Measurements from ENCODE around the gene F2R. TPM values are rescaled to one million over a fixed set of nuclear protein-coding genes. Genes with fewer than 3 reads are reported as not detected.
"Not testable (repeated sequence)": the region's sequence is repeated elsewhere in the genome, so short reads cannot be mapped to it uniquely, and the experiment has no call there.

F2R gene
- total RNA-seq, 2 experiments from 2014 or later: 2.2 to 2.8 TPM

GRCh38 chr5:76746677-76747076 lies 30.8 kb downstream of the F2R start:
- no peaks in the 10 kb centered on the region for H3K9me3 Mint-ChIP-seq
- no peaks in the 10 kb centered on the region for H3K4me1 Mint-ChIP-seq
- no peak for DNase-seq
- no peaks in the 10 kb centered on the region for H3K36me3 Mint-ChIP-seq
- peaks cover 10% of the 10 kb centered on the region for H3K27me3 Mint-ChIP-seq
- H3K27ac Mint-ChIP-seq: no peak overlapping the region
- no peak overlapping the region for H3K4me3 Mint-ChIP-seq

- peaks cover 10% of the 10 kb centered on the region for H3K27me3 Mint-ChIP-seq
- no peak overlapping the region for H3K4me3 Mint-ChIP-seq
- H3K4me1 Mint-ChIP-seq: no peaks in the 10 kb centered on the region
- DNase-seq: no peak
- no peaks in the 10 kb centered on the region for H3K36me3 Mint-ChIP-seq
- H3K27ac Mint-ChIP-seq: no peak overlapping the region
- no peaks in the 10 kb centered on the region for H3K9me3 Mint-ChIP-seq
These were observed 31.8 kb downstream of the F2R start for GRCh38 chr5:76747706-76748105.

GRCh38 chr5:76751291-76751690 lies 35.4 kb downstream of the F2R start:
- no peaks in the 10 kb centered on the region for H3K9me3 Mint-ChIP-seq
- H3K27me3 Mint-ChIP-seq: peaks cover 10% of the 10 kb centered on the region
- H3K4me1 Mint-ChIP-seq: no peaks in the 10 kb centered on the region
- H3K36me3 Mint-ChIP-seq: no peaks in the 10 kb centered on the region
- no peak for DNase-seq
- H3K4me3 Mint-ChIP-seq: no peak overlapping the region
- no peak overlapping the region for H3K27ac Mint-ChIP-seq

- Mint-ChIP-seq H3K27ac (no peak overlapping the region), H3K4me1 (no peaks in the 10 kb centered on the region), H3K27me3 (no peaks in the 10 kb centered on the region), H3K4me3 (no peak overlapping the region), H3K36me3 (no peaks in the 10 kb centered on the region), H3K9me3 (no peaks in the 10 kb centered on the region)
- no peak for DNase-seq
These were observed 38.7 kb downstream of the F2R start for GRCh38 chr5:76754668-76755078.

- H3K9me3 Mint-ChIP-seq: no peaks in the 10 kb centered on the region
- H3K4me3 Mint-ChIP-seq: no peak overlapping the region
- H3K4me1 Mint-ChIP-seq: no peaks in the 10 kb centered on the region
- H3K27me3 Mint-ChIP-seq: no peaks in the 10 kb centered on the region
- DNase-seq: no peak
- no peaks in the 10 kb centered on the region for H3K36me3 Mint-ChIP-seq
- no peak overlapping the region for H3K27ac Mint-ChIP-seq
These were observed 40.1 kb downstream of the F2R start for GRCh38 chr5:76755779-76756637.

GRCh38 chr5:76757049-76757448 lies 41.1 kb downstream of the F2R start:
- H3K4me1 Mint-ChIP-seq: no peaks in the 10 kb centered on the region
- no peaks in the 10 kb centered on the region for H3K27me3 Mint-ChIP-seq
- H3K27ac Mint-ChIP-seq: no peak overlapping the region
- no peak for DNase-seq
- H3K9me3 Mint-ChIP-seq: no peaks in the 10 kb centered on the region
- no peak overlapping the region for H3K4me3 Mint-ChIP-seq
- no peaks in the 10 kb centered on the region for H3K36me3 Mint-ChIP-seq

- H3K36me3 Mint-ChIP-seq, H3K4me1 Mint-ChIP-seq, H3K4me3 Mint-ChIP-seq, H3K27me3 Mint-ChIP-seq, DNase-seq, H3K9me3 Mint-ChIP-seq, H3K27ac Mint-ChIP-seq: not testable (repeated sequence)
These were observed 45.2 kb downstream of the F2R start for GRCh38 chr5:76761118-76761517.

- peaks cover 4% of the 10 kb centered on the region for H3K4me1 Mint-ChIP-seq
- no peaks in the 10 kb centered on the region for H3K27me3 Mint-ChIP-seq
- no peak overlapping the region for H3K27ac Mint-ChIP-seq
- H3K36me3 Mint-ChIP-seq: no peaks in the 10 kb centered on the region
- DNase-seq: no peak
- peaks cover 4% of the 10 kb centered on the region for H3K9me3 Mint-ChIP-seq
- H3K4me3 Mint-ChIP-seq: no peak overlapping the region
These were observed 46.6 kb downstream of the F2R start for GRCh38 chr5:76762484-76762883.

GRCh38 chr5:76763136-76763535 lies 47.2 kb downstream of the F2R start:
- Mint-ChIP-seq H3K27ac (no peak overlapping the region), H3K4me3 (no peak overlapping the region), H3K27me3 (no peaks in the 10 kb centered on the region), H3K4me1 (peaks cover 4% of the 10 kb centered on the region), H3K9me3 (peaks cover 4% of the 10 kb centered on the region), H3K36me3 (no peaks in the 10 kb centered on the region)
- no peak for DNase-seq

GRCh38 chr5:76764374-76764773 lies 48.4 kb downstream of the F2R start:
- Mint-ChIP-seq H3K9me3 (peaks cover 4% of the 10 kb centered on the region), H3K36me3 (no peaks in the 10 kb centered on the region), H3K4me3 (no peak overlapping the region), H3K27me3 (no peaks in the 10 kb centered on the region), H3K27ac (no peak overlapping the region), H3K4me1 (peaks cover 4% of the 10 kb centered on the region)
- DNase-seq: no peak

- no peak for DNase-seq
- peaks cover 4% of the 10 kb centered on the region for H3K4me1 Mint-ChIP-seq
- no peak overlapping the region for H3K27ac Mint-ChIP-seq
- no peak overlapping the region for H3K4me3 Mint-ChIP-seq
- H3K36me3 Mint-ChIP-seq: no peaks in the 10 kb centered on the region
- H3K9me3 Mint-ChIP-seq: peaks cover 4% of the 10 kb centered on the region
- H3K27me3 Mint-ChIP-seq: no peaks in the 10 kb centered on the region
These were observed 49.3 kb downstream of the F2R start for GRCh38 chr5:76765249-76765648.

- Mint-ChIP-seq H3K27me3 (no peaks in the 10 kb centered on the region), H3K36me3 (no peaks in the 10 kb centered on the region), H3K4me3 (no peak overlapping the region), H3K9me3 (peaks cover 4% of the 10 kb centered on the region), H3K4me1 (peaks cover 4% of the 10 kb centered on the region), H3K27ac (no peak overlapping the region)
- DNase-seq: no peak
These were observed 50.8 kb downstream of the F2R start for GRCh38 chr5:76766746-76767145.

GRCh38 chr5:76771041-76771440 lies 55.1 kb downstream of the F2R start:
- not testable (repeated sequence) for H3K9me3 Mint-ChIP-seq

GRCh38 chr5:76771705-76772405 lies 55.9 kb downstream of the F2R start:
- Mint-ChIP-seq H3K27ac (no peak overlapping the region), H3K36me3 (no peaks in the 10 kb centered on the region), H3K9me3 (no peaks in the 10 kb centered on the region), H3K4me3 (no peak overlapping the region), H3K4me1 (peaks cover under 1% of the 10 kb centered on the region), H3K27me3 (no peaks in the 10 kb centered on the region)
- DNase-seq: no peak

More at GRCh38 chr5:76771041-76771440, 55.1 kb downstream of the F2R start:
- not testable (repeated sequence) for H3K36me3 Mint-ChIP-seq, H3K4me3 Mint-ChIP-seq, H3K27me3 Mint-ChIP-seq, DNase-seq, H3K4me1 Mint-ChIP-seq, H3K27ac Mint-ChIP-seq

GRCh38 chr5:76775921-76776320 lies 60.0 kb downstream of the F2R start:
- H3K4me3 Mint-ChIP-seq: no peak overlapping the region
- no peaks in the 10 kb centered on the region for H3K9me3 Mint-ChIP-seq
- H3K27ac Mint-ChIP-seq: no peak overlapping the region
- no peak for DNase-seq
- no peaks in the 10 kb centered on the region for H3K4me1 Mint-ChIP-seq
- no peaks in the 10 kb centered on the region for H3K36me3 Mint-ChIP-seq
- no peaks in the 10 kb centered on the region for H3K27me3 Mint-ChIP-seq

GRCh38 chr5:76776391-76776790 lies 60.5 kb downstream of the F2R start:
- Mint-ChIP-seq H3K9me3 (no peaks in the 10 kb centered on the region), H3K4me3 (no peak overlapping the region), H3K36me3 (no peaks in the 10 kb centered on the region), H3K4me1 (no peaks in the 10 kb centered on the region), H3K27me3 (no peaks in the 10 kb centered on the region), H3K27ac (no peak overlapping the region)
- no peak for DNase-seq

Measured in activated naive CD8-positive, alpha-beta T cell treated with anti-CD3 and anti-CD28 coated beads for 36 hours (primary cell).